CD4-positive, alpha-beta T cell treated with Interleukin-17A for 4 hours (primary cell): ENCODE data around the gene ITPK1.

Source experiments
- DNase-seq: peaks from one replicate; pipeline ENCODE4 v3.0.0-alpha.2; 2020; ENCODE audit warnings: mixed read lengths

Gene ITPK1

DNA sequence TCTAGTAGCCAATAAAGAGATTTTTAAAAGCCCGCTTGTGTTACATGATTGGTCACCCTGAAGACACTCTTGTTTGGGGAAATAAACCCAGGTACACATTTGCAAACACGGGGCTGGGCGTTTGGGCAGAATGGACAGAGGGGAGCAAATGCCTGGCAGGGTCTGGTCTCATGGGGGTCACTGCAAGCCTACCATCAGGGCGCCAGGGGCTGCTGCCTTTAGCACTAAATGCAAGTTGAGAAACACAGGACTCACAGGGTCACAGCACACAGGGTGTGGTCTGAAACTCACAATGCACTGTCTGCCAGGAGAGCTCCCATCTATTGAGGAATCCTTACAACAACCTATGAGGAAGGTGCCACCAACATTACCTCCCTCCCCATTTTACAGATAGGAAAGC lies 130.2 kb downstream of the ITPK1 start:
- DNase-seq = no peak

DNA sequence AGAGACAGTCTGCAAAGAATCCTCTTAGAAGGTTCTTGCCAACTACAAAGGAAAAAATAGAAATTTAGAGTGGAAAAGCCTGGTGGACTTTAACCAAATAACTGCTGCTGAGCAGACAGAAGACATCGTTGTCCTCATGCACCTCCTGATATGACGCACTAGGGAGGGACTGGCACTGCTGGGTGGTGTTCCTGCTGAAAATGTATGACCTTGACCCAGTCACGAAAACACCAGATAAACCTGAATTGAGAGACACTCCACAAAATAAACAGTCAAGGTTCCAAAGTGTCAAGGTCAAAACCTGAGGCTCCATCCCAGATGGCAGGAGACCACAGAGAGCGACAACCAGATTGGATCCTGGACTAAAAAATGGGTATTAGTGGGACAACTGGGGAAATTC lies 130.8 kb downstream of the ITPK1 start:
- DNase-seq = no peak

DNA sequence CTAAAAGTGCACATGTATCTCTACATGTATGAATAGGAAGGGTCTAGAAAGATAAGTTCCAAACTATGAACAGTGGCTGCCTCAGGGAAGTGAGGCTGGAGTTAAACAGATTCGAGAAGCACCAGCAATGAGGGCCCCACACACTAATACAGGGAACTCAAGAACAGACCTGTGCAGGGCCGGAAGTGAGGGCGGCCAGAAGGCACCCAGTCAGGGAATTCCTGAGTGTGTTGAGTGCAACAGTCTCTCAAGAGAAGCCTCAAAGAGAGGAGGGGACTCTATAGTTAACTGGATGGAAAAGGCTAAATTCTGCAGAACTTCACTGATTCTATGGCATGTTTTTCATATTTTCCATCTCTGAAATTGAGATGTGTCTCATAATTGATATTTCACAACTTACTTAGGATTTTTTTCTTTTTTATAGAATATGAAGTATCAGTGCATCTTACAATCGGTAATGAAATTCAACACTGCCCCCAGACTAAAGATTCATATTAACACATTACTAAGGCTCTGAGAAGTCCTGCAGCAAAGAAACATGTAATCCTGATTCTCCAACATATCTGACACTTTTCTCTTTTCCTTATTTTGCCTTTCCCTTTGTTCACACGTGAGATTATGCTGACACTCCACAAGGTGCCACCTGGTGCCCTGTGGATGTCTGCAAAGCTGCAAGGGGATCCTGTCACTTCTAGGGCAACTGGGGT lies 131.5 kb downstream of the ITPK1 start:
- no peak for DNase-seq

DNA sequence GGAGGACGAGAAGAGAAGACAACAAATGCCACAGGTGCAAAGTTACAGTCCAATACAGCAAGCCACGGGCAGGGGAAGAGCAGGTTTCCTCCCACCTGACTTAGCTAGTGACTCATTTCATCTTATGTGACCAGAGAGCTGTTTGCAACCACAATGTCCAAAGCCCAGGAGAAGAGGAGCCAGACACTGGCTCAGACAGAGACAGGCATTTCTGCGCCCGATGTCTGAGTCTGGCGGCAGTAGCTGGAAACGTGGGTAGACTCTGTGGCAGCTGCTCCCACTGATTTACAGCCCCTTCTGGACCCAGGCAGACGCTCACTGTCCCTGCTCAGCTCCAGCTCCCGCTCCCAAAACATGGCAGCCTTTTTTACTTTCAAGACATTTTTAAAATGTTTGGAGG lies 132.8 kb downstream of the ITPK1 start:
- DNase-seq = no peak

GRCh38 chr14:92981726-92982125 lies 134.0 kb downstream of the ITPK1 start:
- DNase-seq = no peak

GRCh38 chr14:92980866-92981265 lies 134.9 kb downstream of the ITPK1 start:
- no peak for DNase-seq

DNA sequence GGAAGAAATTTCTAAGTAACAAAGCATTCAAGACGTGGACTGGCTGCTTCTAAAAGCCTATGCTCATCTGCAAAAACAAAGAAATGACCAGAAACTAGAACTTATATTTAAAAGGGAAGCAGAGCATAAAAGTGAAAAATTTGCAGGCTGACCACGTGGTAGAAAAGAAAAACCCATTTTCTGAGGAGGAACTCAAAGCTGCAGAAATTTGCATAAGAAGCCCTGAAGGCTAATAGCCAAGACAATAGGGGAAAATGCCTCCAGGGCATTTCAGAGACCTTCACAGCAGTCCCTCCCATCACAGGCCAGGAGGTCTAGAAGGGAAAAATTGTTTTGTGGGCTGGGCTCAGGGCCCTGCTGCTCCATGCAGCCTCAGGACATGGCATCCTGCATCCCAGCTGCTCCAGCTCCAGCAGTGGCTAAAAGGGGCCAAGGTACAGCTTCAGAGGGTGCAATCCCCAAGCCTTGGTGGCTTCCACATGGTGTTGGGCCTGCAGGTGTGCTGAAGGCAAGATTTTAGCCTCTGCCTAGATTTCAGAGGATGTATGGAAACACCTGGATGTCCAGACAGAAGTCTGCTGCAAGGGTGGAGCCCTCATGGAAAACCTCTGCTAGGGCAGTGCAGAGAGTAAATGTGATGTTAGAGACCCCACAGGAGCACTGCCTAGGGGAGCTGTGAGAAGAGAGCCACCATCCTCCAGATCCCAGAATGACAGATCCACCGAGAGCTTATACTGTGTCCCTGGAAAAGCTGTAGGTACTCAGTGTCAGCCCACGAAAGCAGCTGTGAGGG lies 137.3 kb downstream of the ITPK1 start:
- DNase-seq = no peak

DNA sequence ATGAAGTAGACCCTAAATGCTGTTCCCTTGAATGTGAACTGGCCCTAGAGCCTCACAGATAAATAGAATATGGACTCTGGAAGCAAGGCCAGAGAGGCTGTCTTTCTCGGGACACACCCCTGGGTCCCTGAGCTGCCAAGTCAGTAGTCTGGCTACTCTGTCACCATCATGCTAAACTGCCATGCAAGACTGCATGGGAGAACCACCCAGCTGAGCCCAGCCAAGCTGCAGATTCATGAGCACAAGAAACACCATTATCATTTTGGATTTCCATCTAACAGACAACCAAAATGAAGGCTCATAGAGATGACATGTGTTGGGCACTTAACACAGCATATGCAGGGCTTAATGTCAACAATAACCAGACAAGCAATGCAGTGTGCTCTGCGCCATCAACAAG lies 139.5 kb downstream of the ITPK1 start:
- no peak for DNase-seq

GRCh38 chr14:92974541-92975345 lies 141.0 kb downstream of the ITPK1 start:
- no peak for DNase-seq

DNA sequence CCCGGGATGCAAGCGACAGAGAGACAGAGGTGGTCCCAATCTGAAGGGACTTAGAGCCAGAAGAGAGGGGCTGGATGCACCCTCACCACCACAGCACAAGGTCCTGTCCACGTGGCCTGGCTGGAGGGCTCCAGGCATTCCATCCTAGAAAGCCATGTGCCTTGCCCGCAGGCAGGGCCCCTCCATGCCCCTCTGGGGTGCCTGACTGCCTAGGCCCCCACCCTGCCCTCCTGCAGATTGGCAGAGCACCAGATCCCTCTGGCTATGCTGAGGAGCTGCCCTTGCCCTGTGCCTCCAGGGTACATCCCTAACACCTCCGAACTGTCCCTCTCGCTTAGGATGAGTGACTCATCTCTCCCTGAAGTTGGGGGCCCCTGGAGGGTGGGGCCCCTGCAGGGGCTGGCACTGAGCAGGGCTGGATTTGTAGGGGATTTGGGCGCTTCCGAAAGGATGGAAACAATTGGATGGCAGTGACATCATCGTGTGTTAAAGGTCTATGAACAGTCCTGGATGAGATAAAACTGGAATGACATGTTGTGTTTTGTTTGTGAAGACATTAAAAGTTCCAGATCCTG lies 141.8 kb downstream of the ITPK1 start:
- DNase-seq = no peak

DNA sequence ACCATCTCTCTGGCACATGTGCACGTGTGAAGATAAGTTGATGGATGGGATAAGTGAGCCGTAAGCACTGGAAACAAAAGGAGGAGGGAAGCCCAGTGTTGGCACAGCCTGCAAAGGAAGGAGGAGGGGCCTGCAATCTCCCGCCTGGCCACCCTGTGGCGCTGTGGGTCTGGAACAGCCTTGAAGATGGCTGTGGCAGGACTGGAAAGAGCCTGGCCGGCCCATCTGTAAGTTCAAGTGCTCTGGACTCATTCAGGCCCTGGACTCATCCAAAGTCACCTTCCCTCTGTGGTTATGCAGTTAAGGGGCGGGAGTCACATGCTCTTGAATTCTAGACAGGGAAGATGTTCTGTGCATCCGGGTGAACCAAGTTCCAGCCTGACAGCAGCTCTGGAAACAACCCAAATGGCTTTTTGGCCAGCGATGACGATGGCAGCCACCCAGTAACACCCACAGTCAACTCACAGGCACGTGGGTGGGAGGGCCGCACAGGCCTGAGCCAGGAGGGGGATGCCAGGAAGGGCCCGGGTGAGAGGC lies 142.4 kb downstream of the ITPK1 start:
- DNase-seq = no peak

DNA sequence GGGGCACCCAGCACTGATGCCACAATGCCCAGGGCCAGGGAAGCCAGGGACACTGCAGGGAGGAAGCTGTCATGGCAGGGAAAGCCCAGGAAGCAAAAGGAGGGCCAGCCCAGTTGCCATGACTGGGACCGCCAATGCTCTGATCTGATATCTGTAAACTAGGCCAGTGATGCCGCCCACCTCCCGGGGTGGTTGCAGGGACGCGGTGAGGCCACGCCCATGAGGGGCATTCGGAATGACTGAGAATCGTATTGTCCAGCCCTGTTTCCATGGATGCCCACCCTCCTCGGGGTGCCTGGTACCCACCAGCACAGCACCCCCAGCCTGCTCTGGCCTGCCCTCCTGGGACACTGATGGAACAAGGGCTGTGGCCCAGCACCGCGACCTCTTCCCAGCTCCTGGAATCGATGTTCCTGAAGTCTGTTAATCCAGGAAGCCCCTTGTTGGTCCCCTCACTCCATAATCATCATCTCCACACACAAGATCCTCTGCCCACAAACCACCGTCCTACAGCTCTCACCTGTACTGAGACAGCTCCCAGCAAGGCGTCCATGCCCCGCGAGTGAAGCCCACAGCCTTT lies 144.0 kb downstream of the ITPK1 start:
- DNase-seq = no peak

DNA sequence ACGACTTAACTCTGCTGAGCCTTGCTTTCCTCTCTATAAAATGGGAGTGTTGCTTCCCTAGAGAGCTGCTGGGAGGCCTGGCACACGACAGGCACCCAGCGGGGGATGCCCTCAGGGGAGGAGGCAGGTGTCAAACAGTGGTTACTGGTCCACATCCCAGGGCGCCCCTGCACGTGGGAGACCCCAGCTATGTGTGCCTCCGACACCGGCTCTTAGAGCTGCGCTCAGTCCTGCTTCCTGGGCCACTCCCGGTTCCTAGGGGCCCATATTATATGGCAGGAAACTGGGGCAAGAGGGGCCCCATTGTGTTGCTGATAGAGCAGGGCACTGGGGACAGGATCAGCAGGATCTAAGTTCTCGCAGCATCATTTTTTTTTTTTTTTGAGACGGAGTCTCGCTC lies 145.5 kb downstream of the ITPK1 start:
- DNase-seq = no peak

GRCh38 chr14:92969871-92970270 lies 145.9 kb downstream of the ITPK1 start:
- no peak for DNase-seq

DNA sequence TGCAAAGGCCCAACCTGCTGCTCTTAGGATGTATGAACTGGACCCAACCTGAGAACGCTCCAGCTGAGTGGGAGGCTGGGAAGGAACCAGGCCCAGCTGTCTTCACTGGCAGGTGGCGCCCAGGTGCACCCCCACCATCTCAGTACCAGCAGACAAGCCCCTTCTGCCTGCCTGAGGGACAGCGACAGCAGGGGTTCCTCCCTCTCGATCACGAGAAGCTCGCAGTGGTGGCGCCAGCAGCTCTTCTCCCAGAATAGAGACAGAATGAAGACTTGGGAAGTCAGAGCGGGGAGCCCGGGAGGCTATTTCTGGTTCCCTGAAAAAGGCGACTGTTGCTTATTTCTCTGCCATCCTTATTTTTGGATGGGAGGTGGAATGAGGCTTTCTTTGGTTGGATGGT lies 146.3 kb downstream of the ITPK1 start:
- no peak for DNase-seq

GRCh38 chr14:92968291-92969020 lies 147.3 kb downstream of the ITPK1 start:
- no peak for DNase-seq

GRCh38 chr14:92967346-92967926 lies 148.3 kb downstream of the ITPK1 start:
- DNase-seq = no peak

DNA sequence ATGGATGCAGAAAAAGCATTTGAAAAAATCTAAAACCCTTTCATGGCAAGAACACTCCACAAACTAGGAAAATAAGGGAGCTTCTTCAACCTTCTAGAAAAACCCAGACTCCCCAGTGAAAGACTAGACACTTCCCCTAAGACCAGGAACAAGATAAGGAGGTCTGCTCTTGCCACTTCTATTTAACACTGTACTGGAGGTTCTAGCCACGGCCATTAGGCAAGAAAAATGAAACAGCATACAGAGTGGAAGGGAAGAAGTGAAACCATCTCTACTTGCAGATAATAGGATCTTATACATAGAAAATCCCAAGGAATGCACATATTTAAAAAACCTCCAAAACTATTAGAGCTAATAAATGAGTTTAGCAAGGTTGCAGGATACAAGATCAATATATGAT lies 150.4 kb downstream of the ITPK1 start:
- no peak for DNase-seq

- DNase-seq = no peak
Measured at GRCh38 chr14:92964124-92965109, 151.3 kb downstream of the ITPK1 start.
